Measurements from ENCODE around the gene ZFAND3. TPM values are rescaled to one million over a fixed set of nuclear protein-coding genes. Genes with fewer than 3 reads are reported as not detected.

ZFAND3 gene
- total and polyA plus RNA-seq, 2 donors (not counting 3 experiments of a cell fraction or from before 2014, with no cell fraction given), result 15.4 to 54.2 TPM

- no peak overlapping the region for H3K4me3 ChIP-seq (replicated peaks in 1 of 3; ENCODE audit: insufficient read depth in 1 of 3, low read depth in 1 of 3, low read length in 3 of 3)
- no peaks in the 10 kb centered on the region for H3K36me3 ChIP-seq (ENCODE audit: control insufficient read depth in 2 of 2, extremely low read depth in 1 of 2, insufficient read depth in 2 of 2, low read length in 2 of 2)
- peaks cover 2 to 4% of the 10 kb centered on the region in 2 experiments for H3K27me3 ChIP-seq (ENCODE audit: control insufficient read depth in 2 of 2, insufficient read depth in 2 of 2, low read length in 2 of 2)
- no peak for FAIRE-seq
- no peaks in the 10 kb centered on the region for H3K79me2 ChIP-seq (ENCODE audit: control insufficient read depth, insufficient read depth, low read length)
- POLR2A ChIA-PET, result no interaction called here
- no peak overlapping the region for H3K9ac ChIP-seq (replicated peaks; ENCODE audit: extremely low read depth, insufficient read depth, low read length)
- H3K27ac ChIP-seq (ENCODE audit: insufficient read depth, low read depth, low read length), result no peak overlapping the region
- DNase-seq (ENCODE audit: low read depth, low spot score), result no peak
- dilution Hi-C loops (cut with MboI; ENCODE audit: extremely low pct_ligation_motif_present, low sequenced_read_pairs) (no loop called here), intact Hi-C loops (cut with micrococcal nuclease) (no loop called here)
- no peak overlapping the region for H2AFZ ChIP-seq (ENCODE audit: low read depth, low read length)
- peaks cover 11% of the 10 kb centered on the region for H3K4me1 ChIP-seq (ENCODE audit: control insufficient read depth, extremely low read depth, insufficient read depth, low read length)
- H4K20me1 ChIP-seq (replicated peaks; ENCODE audit: control insufficient read depth, extremely low read depth, insufficient read depth, low read length), result no peaks in the 10 kb centered on the region
- H3K9me1 ChIP-seq (replicated peaks; ENCODE audit: control insufficient read depth, extremely low read depth, insufficient read depth, low read length), result no peaks in the 10 kb centered on the region
- H3K9me3 ChIP-seq (replicated peaks; ENCODE audit: control insufficient read depth, insufficient read depth, low read length), result no peaks in the 10 kb centered on the region
- H3K4me2 ChIP-seq (ENCODE audit: insufficient read depth, low read length), result no peak overlapping the region
- TF ChIP-seq GATA2 (IDR thresholded peaks at IDR 0.05; ENCODE audit: insufficient read depth, insufficient read length, low read depth, low read length), result no peak
- no peak for TF ChIP-seq FOS (IDR thresholded peaks at IDR 0.05; ENCODE audit: borderline replicate concordance, insufficient read depth, low read length)
- TF ChIP-seq, protein P1, sequence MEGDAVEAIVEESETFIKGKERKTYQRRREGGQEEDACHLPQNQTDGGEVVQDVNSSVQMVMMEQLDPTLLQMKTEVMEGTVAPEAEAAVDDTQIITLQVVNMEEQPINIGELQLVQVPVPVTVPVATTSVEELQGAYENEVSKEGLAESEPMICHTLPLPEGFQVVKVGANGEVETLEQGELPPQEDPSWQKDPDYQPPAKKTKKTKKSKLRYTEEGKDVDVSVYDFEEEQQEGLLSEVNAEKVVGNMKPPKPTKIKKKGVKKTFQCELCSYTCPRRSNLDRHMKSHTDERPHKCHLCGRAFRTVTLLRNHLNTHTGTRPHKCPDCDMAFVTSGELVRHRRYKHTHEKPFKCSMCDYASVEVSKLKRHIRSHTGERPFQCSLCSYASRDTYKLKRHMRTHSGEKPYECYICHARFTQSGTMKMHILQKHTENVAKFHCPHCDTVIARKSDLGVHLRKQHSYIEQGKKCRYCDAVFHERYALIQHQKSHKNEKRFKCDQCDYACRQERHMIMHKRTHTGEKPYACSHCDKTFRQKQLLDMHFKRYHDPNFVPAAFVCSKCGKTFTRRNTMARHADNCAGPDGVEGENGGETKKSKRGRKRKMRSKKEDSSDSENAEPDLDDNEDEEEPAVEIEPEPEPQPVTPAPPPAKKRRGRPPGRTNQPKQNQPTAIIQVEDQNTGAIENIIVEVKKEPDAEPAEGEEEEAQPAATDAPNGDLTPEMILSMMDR (IDR thresholded peaks at IDR 0.05; ENCODE audit: extremely low read depth in 1 of 2, insufficient read depth in 1 of 2, low read depth in 1 of 2, low read length in 2 of 2), result no peak
- no peak for TF ChIP-seq JUN (IDR thresholded peaks at IDR 0.05; ENCODE audit: borderline replicate concordance, insufficient read depth, insufficient read length, low read depth)
- no peak for TF ChIP-seq MAX (IDR thresholded peaks at IDR 0.05; ENCODE audit: insufficient read depth, insufficient read length)
- no peak for TF ChIP-seq MYC (IDR thresholded peaks at IDR 0.05; ENCODE audit: low read depth, low read length)
- no peak for TF ChIP-seq EZH2 (IDR thresholded peaks at IDR 0.05; ENCODE audit: borderline replicate concordance, low read depth, low read length, severe bottlenecking)
- no peak for TF ChIP-seq POLR2A (IDR thresholded peaks at IDR 0.05; ENCODE audit: low read depth, low read length)
- TF ChIP-seq POLR2AphosphoS5 (IDR thresholded peaks at IDR 0.05; ENCODE audit: insufficient read depth, low read depth, low read length), result no peak
- CTCF ChIA-PET, result interaction anchor here (1.2 kb wide), 1 partner anchor 708 kb away, joined by 3 read pairs; no protein-coding TSS in a partner anchor
- BruUV-seq (replicated peaks), result no TSS peak
Measured at GRCh38 chr6:37785663-37786270, 33.8 kb upstream of the ZFAND3 start.
